ENCODE results near the gene CHCHD3. TPM values are rescaled to one million over a fixed set of nuclear protein-coding genes. Genes with fewer than 3 reads are reported as not detected.

The CHCHD3 gene
- total and polyA plus RNA-seq, 2 donors (not counting 1 experiment from before 2014, with no cell fraction given), result 80.8 to 94.0 TPM

GRCh38 chr7:132783824-132784223 lies 298.1 kb downstream of the CHCHD3 start:
- no peaks in the 10 kb centered on the region for H4K20me1 ChIP-seq (ENCODE audit: control insufficient read depth, extremely low read depth, insufficient read depth, low read length)
- no peak overlapping the region for H2AFZ ChIP-seq (ENCODE audit: low read length)
- H3K9ac ChIP-seq (ENCODE audit: insufficient read depth, low read length), result no peak overlapping the region
- H3K79me2 ChIP-seq (ENCODE audit: control insufficient read depth, insufficient read depth, low read length), result no peaks in the 10 kb centered on the region
- no peaks in the 10 kb centered on the region for H3K9me3 ChIP-seq (ENCODE audit: control insufficient read depth, insufficient read depth, low read depth, low read length)
- DNase-seq (ENCODE audit: low read depth in 2 of 2), result peak; percentile 85 to 97
- no peak overlapping the region for H3K4me3 ChIP-seq (replicated peaks in 1 of 4; ENCODE audit: control extremely low read depth in 1 of 4, insufficient read depth in 1 of 4, low read depth in 3 of 4, low read length in 4 of 4)
- H3K27me3 ChIP-seq (ENCODE audit: control insufficient read depth, insufficient read depth, low read length), result no peaks in the 10 kb centered on the region
- TF ChIP-seq EZH2 (IDR thresholded peaks at IDR 0.05; ENCODE audit: low read length, missing control alignments) (no peak), CTCF (conservative IDR thresholded peaks at IDR 0.05 in 1 of 2, IDR thresholded peaks at IDR 0.05 in 1 of 2; ENCODE audit: low read depth in 1 of 2, low read length in 2 of 2) (no peak)
- no peak overlapping the region for H3K27ac ChIP-seq (ENCODE audit: insufficient read depth, low read length)
- peaks cover 7% of the 10 kb centered on the region for H3K4me1 ChIP-seq (ENCODE audit: control insufficient read depth, extremely low read depth, insufficient read depth, low read length)
- H3K36me3 ChIP-seq (ENCODE audit: control insufficient read depth, insufficient read depth, low read length), result no peaks in the 10 kb centered on the region
- no peak overlapping the region for H3K4me2 ChIP-seq (ENCODE audit: extremely low read depth, insufficient read depth, low read length)

DNA sequence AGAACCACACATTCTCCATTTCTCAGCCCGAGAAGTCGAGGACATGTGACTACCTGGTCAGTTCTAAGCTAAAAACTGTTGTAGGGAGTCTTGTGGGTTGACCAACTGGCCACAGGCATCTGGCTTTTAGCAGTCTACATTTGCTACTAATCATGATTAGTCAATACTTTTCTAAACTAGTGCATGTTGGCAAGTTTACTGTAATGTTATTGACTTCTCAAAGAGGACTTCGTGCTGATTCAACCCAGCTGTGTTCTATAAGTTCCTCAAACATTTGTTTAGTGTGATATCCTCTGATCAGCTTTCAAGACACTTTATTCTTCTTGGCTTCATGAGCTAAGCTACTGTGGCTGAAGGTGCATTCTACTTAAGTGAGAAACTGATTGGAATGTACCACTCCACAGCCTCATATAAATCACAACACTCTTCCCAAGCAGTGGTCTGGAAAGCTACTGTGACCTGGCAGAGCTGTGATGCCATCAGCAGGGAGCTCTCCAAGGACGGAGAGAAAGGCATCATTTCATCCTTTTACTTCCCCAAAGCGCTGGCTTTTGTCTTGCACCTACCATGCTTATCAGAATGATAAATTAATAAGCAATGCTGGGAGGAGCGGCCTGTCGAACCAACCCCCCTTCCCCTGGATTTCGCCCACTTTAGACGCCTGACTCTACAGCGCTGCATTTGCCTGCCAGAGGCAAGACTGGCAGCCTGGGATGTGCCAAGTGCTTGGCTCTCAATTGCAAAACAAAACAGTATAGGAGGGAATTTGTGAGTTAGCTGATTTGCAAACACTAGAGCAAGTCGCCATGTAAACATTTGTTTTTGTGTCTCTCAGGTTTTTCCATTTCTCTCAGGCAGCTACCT lies 298.9 kb downstream of the CHCHD3 start:
- no peak overlapping the region for H2AFZ ChIP-seq (ENCODE audit: low read length)
- H3K9me3 ChIP-seq (ENCODE audit: control insufficient read depth, insufficient read depth, low read depth, low read length), result no peaks in the 10 kb centered on the region
- no peak overlapping the region for H3K4me3 ChIP-seq (replicated peaks in 1 of 4; ENCODE audit: control extremely low read depth in 1 of 4, insufficient read depth in 1 of 4, low read depth in 3 of 4, low read length in 4 of 4)
- no peaks in the 10 kb centered on the region for H3K27me3 ChIP-seq (ENCODE audit: control insufficient read depth, insufficient read depth, low read length)
- H3K4me2 ChIP-seq (ENCODE audit: extremely low read depth, insufficient read depth, low read length), result no peak overlapping the region
- H4K20me1 ChIP-seq (ENCODE audit: control insufficient read depth, extremely low read depth, insufficient read depth, low read length), result no peaks in the 10 kb centered on the region
- H3K9ac ChIP-seq (ENCODE audit: insufficient read depth, low read length), result no peak overlapping the region
- H3K27ac ChIP-seq (ENCODE audit: insufficient read depth, low read length), result no peak overlapping the region
- peaks cover 7% of the 10 kb centered on the region for H3K4me1 ChIP-seq (ENCODE audit: control insufficient read depth, extremely low read depth, insufficient read depth, low read length)
- TF ChIP-seq CTCF (conservative IDR thresholded peaks at IDR 0.05 in 1 of 2, IDR thresholded peaks at IDR 0.05 in 1 of 2; ENCODE audit: low read depth in 1 of 2, low read length in 2 of 2) (no peak), EZH2 (IDR thresholded peaks at IDR 0.05; ENCODE audit: low read length, missing control alignments) (no peak)
- no peaks in the 10 kb centered on the region for H3K36me3 ChIP-seq (ENCODE audit: control insufficient read depth, insufficient read depth, low read length)
- no peaks in the 10 kb centered on the region for H3K79me2 ChIP-seq (ENCODE audit: control insufficient read depth, insufficient read depth, low read length)
- peak; percentile 84 to 99 for DNase-seq (ENCODE audit: low read depth in 2 of 2)

DNA sequence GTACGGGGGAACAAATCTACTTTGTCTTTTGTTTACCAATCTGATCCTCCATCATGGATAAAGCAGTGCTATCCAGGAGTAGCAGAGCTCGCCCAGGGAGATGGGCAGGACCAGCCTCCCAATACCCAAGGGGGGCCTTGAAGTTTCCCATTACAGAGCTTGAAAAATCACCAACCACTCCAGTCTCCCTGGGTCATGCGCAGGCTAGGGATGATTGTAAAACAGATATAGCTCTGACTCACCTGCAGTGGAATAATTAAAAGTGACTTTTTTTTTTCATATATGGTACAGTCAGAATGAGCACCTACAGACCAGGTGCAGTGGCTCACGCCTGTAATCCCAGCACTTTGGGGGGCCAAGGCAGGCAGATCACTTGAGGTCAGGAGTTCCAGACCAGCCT lies 301.1 kb downstream of the CHCHD3 start:
- Histone ChIP-seq H3K27ac (ENCODE audit: insufficient read depth, low read length) (no peak overlapping the region), H2AFZ (ENCODE audit: low read length) (no peak overlapping the region), H4K20me1 (ENCODE audit: control insufficient read depth, extremely low read depth, insufficient read depth, low read length) (no peaks in the 10 kb centered on the region), H3K9ac (ENCODE audit: insufficient read depth, low read length) (no peak overlapping the region), H3K36me3 (ENCODE audit: control insufficient read depth, insufficient read depth, low read length) (no peaks in the 10 kb centered on the region), H3K4me1 (ENCODE audit: control insufficient read depth, extremely low read depth, insufficient read depth, low read length) (peaks cover 7% of the 10 kb centered on the region), H3K9me3 (ENCODE audit: control insufficient read depth, insufficient read depth, low read depth, low read length) (no peaks in the 10 kb centered on the region), H3K4me2 (ENCODE audit: extremely low read depth, insufficient read depth, low read length) (no peak overlapping the region), H3K27me3 (ENCODE audit: control insufficient read depth, insufficient read depth, low read length) (no peaks in the 10 kb centered on the region), H3K4me3 (replicated peaks in 1 of 4; ENCODE audit: control extremely low read depth in 1 of 4, insufficient read depth in 1 of 4, low read depth in 3 of 4, low read length in 4 of 4) (no peak overlapping the region), H3K79me2 (ENCODE audit: control insufficient read depth, insufficient read depth, low read length) (no peaks in the 10 kb centered on the region)
- no peak for TF ChIP-seq CTCF (conservative IDR thresholded peaks at IDR 0.05 in 1 of 2, IDR thresholded peaks at IDR 0.05 in 1 of 2; ENCODE audit: low read depth in 1 of 2, low read length in 2 of 2)
- no peak for TF ChIP-seq EZH2 (IDR thresholded peaks at IDR 0.05; ENCODE audit: low read length, missing control alignments)
- DNase-seq (ENCODE audit: low read depth in 2 of 2), result no peak
